ENCODE data around the gene GRIN2A.

The GRIN2A gene

DNA sequence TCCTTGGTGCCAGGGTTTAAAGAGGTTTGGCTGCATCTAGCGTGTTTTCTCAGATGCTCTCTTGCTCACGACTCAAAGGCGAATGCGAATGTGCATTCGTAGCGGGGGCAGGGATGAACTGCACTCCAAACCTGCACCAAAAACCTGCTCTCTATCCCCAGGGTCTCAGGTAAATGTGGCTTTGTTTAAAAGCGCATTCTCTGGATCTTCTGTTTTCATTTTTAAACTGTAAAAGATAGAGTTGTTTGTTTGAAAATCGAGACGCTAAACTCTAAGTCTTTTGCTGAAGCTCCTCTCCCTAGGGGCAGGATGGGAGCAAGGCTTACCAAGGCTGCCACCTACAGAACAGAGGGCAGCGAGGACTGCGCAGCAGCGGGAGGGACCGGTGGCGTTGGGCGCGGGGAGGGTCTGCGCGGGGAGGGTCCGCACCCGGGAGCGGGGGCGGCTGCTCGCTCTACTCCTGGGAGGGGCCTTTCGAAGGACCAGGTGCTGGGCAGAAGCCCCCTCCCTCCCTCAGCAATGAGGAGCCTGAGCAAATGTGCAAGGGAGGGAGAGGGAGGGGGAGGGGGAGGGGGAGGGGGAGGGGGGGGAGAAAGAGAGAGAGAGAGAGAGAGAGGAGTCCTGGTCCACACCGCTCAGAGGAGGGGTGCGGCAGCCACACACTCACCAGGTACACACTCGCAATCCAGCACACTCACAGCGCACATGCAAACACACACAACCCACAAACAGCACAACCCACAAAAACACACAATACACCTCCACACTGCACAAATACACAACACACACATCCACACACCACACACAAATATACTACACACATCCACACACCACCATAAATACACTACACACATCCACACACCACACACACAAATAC lies 142.8 kb downstream of the GRIN2A start:
- H3K4me3 ChIP-seq (ENCODE audit: low read depth, low read length) = no peak overlapping the region

GRCh38 chr16:10037751-10038150 lies 144.5 kb downstream of the GRIN2A start:
- TF ChIP-seq CTCF (IDR thresholded peaks at IDR 0.05; ENCODE audit: low read depth, low read length) = no peak
- no peak overlapping the region for H3K4me3 ChIP-seq (ENCODE audit: low read depth, low read length)

More for the DNA sequence above, 142.8 kb downstream of the GRIN2A start:
- no peak for TF ChIP-seq CTCF (IDR thresholded peaks at IDR 0.05; ENCODE audit: low read depth, low read length)

- TF ChIP-seq CTCF (IDR thresholded peaks at IDR 0.05; ENCODE audit: low read depth, low read length) = no peak
- H3K4me3 ChIP-seq (ENCODE audit: low read depth, low read length) = no peak overlapping the region
These were observed 145.3 kb downstream of the GRIN2A start for GRCh38 chr16:10036956-10037355.

DNA sequence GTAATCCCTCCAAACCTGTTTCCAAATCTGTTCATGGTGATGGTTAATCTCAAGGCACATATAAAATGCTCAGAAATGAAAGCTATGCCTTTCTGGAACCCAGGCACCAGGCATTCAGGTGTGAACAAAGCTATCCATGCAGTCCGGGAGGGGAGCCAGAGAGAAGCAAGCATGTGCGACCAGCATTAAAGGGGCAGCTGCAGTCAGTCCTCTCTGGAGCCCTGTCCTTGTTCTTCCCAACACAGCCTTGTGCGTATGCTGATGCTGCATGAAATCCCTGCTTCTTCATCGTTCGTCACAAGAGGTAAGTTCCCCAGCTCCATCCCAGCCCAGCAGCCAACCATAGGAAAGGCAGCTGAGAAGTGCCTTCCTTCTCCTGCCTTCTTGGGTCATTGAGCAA lies 148.7 kb downstream of the GRIN2A start:
- no peak overlapping the region for H3K4me3 ChIP-seq (ENCODE audit: low read depth, low read length)
- no peak for TF ChIP-seq CTCF (IDR thresholded peaks at IDR 0.05; ENCODE audit: low read depth, low read length)

DNA sequence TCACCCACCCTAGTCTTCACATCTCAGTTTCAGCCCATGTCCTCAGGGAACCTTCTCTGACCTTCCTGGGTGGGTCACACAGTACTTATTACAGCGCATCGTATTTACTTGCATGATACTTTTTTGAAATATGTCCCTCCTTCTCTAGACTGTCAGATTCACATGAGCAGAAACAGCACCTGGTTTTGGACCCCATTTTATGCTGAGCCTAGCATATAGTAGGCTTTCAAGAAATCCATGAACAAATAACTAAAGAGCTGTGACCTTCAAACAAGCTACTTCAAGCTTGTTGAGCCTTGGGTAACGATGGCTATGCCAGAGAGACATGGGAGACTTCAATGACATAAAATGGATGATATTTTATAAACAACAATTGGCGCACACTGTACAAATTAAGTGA lies 150.3 kb downstream of the GRIN2A start:
- TF ChIP-seq CTCF (IDR thresholded peaks at IDR 0.05; ENCODE audit: low read depth, low read length) = no peak
- no peak overlapping the region for H3K4me3 ChIP-seq (ENCODE audit: low read depth, low read length)

DNA sequence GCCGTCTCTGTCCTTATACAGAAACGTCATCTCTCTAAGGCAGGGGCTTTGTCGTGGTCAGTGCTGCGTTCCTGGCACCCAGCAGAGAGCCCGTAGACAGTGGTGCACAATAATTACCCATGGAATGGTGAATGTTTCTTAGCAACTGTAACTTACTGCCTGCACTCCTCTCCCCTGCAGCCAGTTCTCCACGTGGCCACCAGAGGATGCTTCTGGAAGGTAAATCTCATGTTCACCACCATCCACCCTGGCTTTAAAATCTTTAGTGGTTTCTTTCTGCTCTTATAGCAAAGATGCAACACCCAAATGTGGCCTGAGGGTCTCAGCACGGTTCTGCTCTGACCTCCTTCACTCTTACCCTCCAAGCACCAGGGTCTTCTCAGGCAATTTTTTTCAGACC lies 150.8 kb downstream of the GRIN2A start:
- H3K4me3 ChIP-seq (ENCODE audit: low read depth, low read length) = no peak overlapping the region
- TF ChIP-seq CTCF (IDR thresholded peaks at IDR 0.05; ENCODE audit: low read depth, low read length) = no peak

- H3K4me3 ChIP-seq (ENCODE audit: low read depth, low read length) = no peak overlapping the region
- no peak for TF ChIP-seq CTCF (IDR thresholded peaks at IDR 0.05; ENCODE audit: low read depth, low read length)
These were observed 153.6 kb downstream of the GRIN2A start for GRCh38 chr16:10028644-10029043.
